ENCODE measurements around the gene PIK3R5. TPM values are rescaled to one million over a fixed set of nuclear protein-coding genes. Genes with fewer than 3 reads are reported as not detected.

The PIK3R5 gene
- total RNA-seq, 1 donor from 2014 or later: 0.29 TPM

GRCh38 chr17:8938933-8939332 lies 26.6 kb downstream of the PIK3R5 start:
- H3K4me1 Mint-ChIP-seq (ENCODE audit: unreplicated experiment): no peaks in the 10 kb centered on the region
- H3K36me3 Mint-ChIP-seq: no peaks in the 10 kb centered on the region
- no peak for TF ChIP-seq CTCF (conservative IDR thresholded peaks at IDR 0.05)
- peaks cover 33% of the 10 kb centered on the region for H3K27me3 Mint-ChIP-seq
- H3K9me3 Mint-ChIP-seq: no peaks in the 10 kb centered on the region
- DNase-seq (ENCODE audit: extremely low spot score, unreplicated experiment): no peak
- no peak overlapping the region for H3K4me3 Mint-ChIP-seq
- no peak overlapping the region for H3K27ac Mint-ChIP-seq

- DNase-seq (ENCODE audit: extremely low spot score, unreplicated experiment): no peak
- Mint-ChIP-seq H3K9me3 (no peaks in the 10 kb centered on the region), H3K36me3 (no peaks in the 10 kb centered on the region), H3K27ac (no peak overlapping the region), H3K4me1 (ENCODE audit: unreplicated experiment) (no peaks in the 10 kb centered on the region), H3K27me3 (peaks cover 38% of the 10 kb centered on the region), H3K4me3 (no peak overlapping the region)
- TF ChIP-seq CTCF (conservative IDR thresholded peaks at IDR 0.05): no peak
Measured at GRCh38 chr17:8935191-8935590, 30.3 kb downstream of the PIK3R5 start.

GRCh38 chr17:8934346-8934745 lies 31.2 kb downstream of the PIK3R5 start:
- Mint-ChIP-seq H3K27me3 (peaks cover 36% of the 10 kb centered on the region), H3K36me3 (no peaks in the 10 kb centered on the region), H3K9me3 (no peaks in the 10 kb centered on the region), H3K4me3 (no peak overlapping the region), H3K27ac (no peak overlapping the region), H3K4me1 (ENCODE audit: unreplicated experiment) (no peaks in the 10 kb centered on the region)
- no peak for DNase-seq (ENCODE audit: extremely low spot score, unreplicated experiment)
- TF ChIP-seq CTCF (conservative IDR thresholded peaks at IDR 0.05): no peak

- Mint-ChIP-seq H3K27ac (no peak overlapping the region), H3K4me3 (no peak overlapping the region), H3K36me3 (no peaks in the 10 kb centered on the region), H3K4me1 (ENCODE audit: unreplicated experiment) (no peaks in the 10 kb centered on the region), H3K9me3 (no peaks in the 10 kb centered on the region), H3K27me3 (peaks cover 25% of the 10 kb centered on the region)
- no peak for TF ChIP-seq CTCF (conservative IDR thresholded peaks at IDR 0.05)
- DNase-seq (ENCODE audit: extremely low spot score, unreplicated experiment): no peak
Measured at GRCh38 chr17:8930649-8931048, 34.9 kb downstream of the PIK3R5 start.

- no peak for TF ChIP-seq CTCF (conservative IDR thresholded peaks at IDR 0.05)
- Mint-ChIP-seq H3K4me3 (no peak overlapping the region), H3K4me1 (ENCODE audit: unreplicated experiment) (no peaks in the 10 kb centered on the region), H3K27ac (no peak overlapping the region), H3K36me3 (no peaks in the 10 kb centered on the region), H3K27me3 (peaks cover 14% of the 10 kb centered on the region), H3K9me3 (no peaks in the 10 kb centered on the region)
- no peak for DNase-seq (ENCODE audit: extremely low spot score, unreplicated experiment)
Measured at GRCh38 chr17:8928347-8928746, 37.2 kb downstream of the PIK3R5 start.

GRCh38 chr17:8927395-8927794 lies 38.1 kb downstream of the PIK3R5 start:
- no peak for TF ChIP-seq CTCF (conservative IDR thresholded peaks at IDR 0.05)
- peaks cover 19% of the 10 kb centered on the region for H3K27me3 Mint-ChIP-seq
- H3K4me3 Mint-ChIP-seq: no peak overlapping the region
- no peaks in the 10 kb centered on the region for H3K36me3 Mint-ChIP-seq
- no peak overlapping the region for H3K27ac Mint-ChIP-seq
- DNase-seq (ENCODE audit: extremely low spot score, unreplicated experiment): no peak
- no peaks in the 10 kb centered on the region for H3K9me3 Mint-ChIP-seq
- H3K4me1 Mint-ChIP-seq (ENCODE audit: unreplicated experiment): no peaks in the 10 kb centered on the region
